PC-3 (cell line): Measurements from ENCODE around the gene RASAL2.

Source experiments
- CTCF ChIP-seq: fragments of 300-600 bp; sonication (generic); conservative IDR thresholded peaks from 2 replicates; pipeline ENCODE4 v1.5.1; 2017; ENCODE audit warnings: antibody characterized with exemption, low read depth, mild to moderate bottlenecking, low read length
- EZH2 ChIP-seq: fragments of 300-600 bp; sonication (generic); IDR thresholded peaks from one replicate; pipeline ENCODE4 v1.6.1; 2017; ENCODE audit warnings: antibody characterized with exemption, mild to moderate bottlenecking, low read length; ENCODE audit not compliant: unreplicated experiment

DNA sequence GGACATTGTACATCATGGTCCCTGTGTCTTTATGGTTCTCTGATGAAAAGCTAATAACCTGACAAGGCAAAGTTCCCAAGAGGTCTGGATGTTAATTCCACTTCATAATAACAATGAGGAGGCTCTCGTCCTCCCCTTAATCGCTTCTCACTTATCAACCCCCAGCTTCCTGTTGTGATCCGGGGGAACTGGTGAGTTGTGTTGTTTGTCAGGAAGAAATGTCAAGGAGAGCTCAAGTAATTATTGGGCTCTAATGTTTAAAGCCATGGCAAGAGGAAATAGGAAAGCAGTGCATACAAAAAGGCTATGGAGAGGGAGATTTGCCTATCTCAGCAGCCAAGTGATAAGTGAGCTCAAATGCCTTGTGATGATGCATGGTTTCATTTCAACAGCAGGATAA lies 42.8 kb upstream of the RASAL2 start:
- no peak for TF ChIP-seq CTCF
- TF ChIP-seq EZH2: no peak
